HFFc6 (cell line): Measurements from ENCODE around the gene ZNF74. TPM values are rescaled to one million over a fixed set of nuclear protein-coding genes. Genes with fewer than 3 reads are reported as not detected.

Experiments used
- DNase-seq: peaks from one replicate; pipeline ENCODE4 v3.0.0-alpha.2; 2018
- H3K27ac Mint-ChIP-seq: 2 replicates; pipeline ENCODE4 v1.8.0; 2020; ENCODE audit warnings: mild to moderate bottlenecking, mixed read lengths
- H3K27me3 Mint-ChIP-seq: 2 replicates; pipeline ENCODE4 v1.8.0; 2021; ENCODE audit warnings: mild to moderate bottlenecking, moderate library complexity, mixed read lengths; ENCODE audit not compliant: insufficient read depth
- H3K36me3 Mint-ChIP-seq: 2 replicates; pipeline ENCODE4 v1.8.0; 2021; ENCODE audit warnings: low read depth, mixed read lengths
- H3K4me1 Mint-ChIP-seq: 2 replicates; pipeline ENCODE4 v1.8.0; 2020; ENCODE audit warnings: low read depth, mixed read lengths
- H3K4me3 Mint-ChIP-seq: 2 replicates; pipeline ENCODE4 v1.8.0; 2020; ENCODE audit warnings: mild to moderate bottlenecking, moderate library complexity, mixed read lengths
- H3K9me3 Mint-ChIP-seq: 2 replicates; pipeline ENCODE4 v1.8.0; 2020; ENCODE audit warnings: mild to moderate bottlenecking, mixed read lengths
- CTCF ChIP-seq: fragments of 200-600 bp; sonication (generic); IDR thresholded peaks from 2 replicates; pipeline ENCODE4 v1.5.0; 2021; ENCODE audit warnings: antibody characterized with exemption, mild to moderate bottlenecking
- total RNA-seq, 6 experiments: library from RNA; stranded (reverse); fragmentation: NEBNext Ultra II Directional; extraction: Animal tissue kit (Norgen Biotek cat#: 25700); gene quantifications; 2 replicates in 1 of 6; 3 replicates in 5 of 6; pipeline ENCODE4 v1.2.3, GENCODE V29; 2021

Gene ZNF74
- total RNA-seq, 6 experiments from 2014 or later, result 5.1 to 8.1 (median 6.2) TPM

GRCh38 chr22:20403779-20404140, 9.8 kb downstream of the ZNF74 start:
- H3K4me1 Mint-ChIP-seq, result no peaks in the 10 kb centered on the region
- no peak overlapping the region for H3K27ac Mint-ChIP-seq
- no peak for DNase-seq
- H3K27me3 Mint-ChIP-seq, result no peaks in the 10 kb centered on the region
- no peaks in the 10 kb centered on the region for H3K9me3 Mint-ChIP-seq
- no peak for TF ChIP-seq CTCF
- H3K4me3 Mint-ChIP-seq, result no peak overlapping the region
- peaks cover 4% of the 10 kb centered on the region; the same call in 1 of the 2 replicates for H3K36me3 Mint-ChIP-seq

GRCh38 chr22:20404881-20405280, 10.9 kb downstream of the ZNF74 start:
- Mint-ChIP-seq H3K27me3 (no peaks in the 10 kb centered on the region), H3K4me3 (no peak overlapping the region), H3K36me3 (peaks cover 4% of the 10 kb centered on the region; the same call in 1 of the 2 replicates), H3K27ac (no peak overlapping the region), H3K9me3 (no peaks in the 10 kb centered on the region), H3K4me1 (no peaks in the 10 kb centered on the region)
- DNase-seq, result no peak
- no peak for TF ChIP-seq CTCF

- DNase-seq, result no peak
- peaks cover 4% of the 10 kb centered on the region; the same call in 1 of the 2 replicates for H3K36me3 Mint-ChIP-seq
- TF ChIP-seq CTCF, result no peak
- H3K4me3 Mint-ChIP-seq, result no peak overlapping the region
- no peaks in the 10 kb centered on the region; the same call in 1 of the 2 replicates for H3K4me1 Mint-ChIP-seq
- H3K27ac Mint-ChIP-seq, result no peak overlapping the region
- H3K9me3 Mint-ChIP-seq, result no peaks in the 10 kb centered on the region
- no peaks in the 10 kb centered on the region for H3K27me3 Mint-ChIP-seq
These were observed 11.5 kb downstream of the ZNF74 start for GRCh38 chr22:20405291-20405930.

- no peak overlapping the region for H3K4me3 Mint-ChIP-seq
- no peak for TF ChIP-seq CTCF
- no peak overlapping the region for H3K27ac Mint-ChIP-seq
- H3K27me3 Mint-ChIP-seq, result no peaks in the 10 kb centered on the region
- no peaks in the 10 kb centered on the region; the same call in 1 of the 2 replicates for H3K4me1 Mint-ChIP-seq
- no peaks in the 10 kb centered on the region for H3K9me3 Mint-ChIP-seq
- H3K36me3 Mint-ChIP-seq, result peaks cover 4% of the 10 kb centered on the region; the same call in 1 of the 2 replicates
- no peak for DNase-seq
These were observed 12.2 kb downstream of the ZNF74 start for GRCh38 chr22:20405931-20406685.

DNA sequence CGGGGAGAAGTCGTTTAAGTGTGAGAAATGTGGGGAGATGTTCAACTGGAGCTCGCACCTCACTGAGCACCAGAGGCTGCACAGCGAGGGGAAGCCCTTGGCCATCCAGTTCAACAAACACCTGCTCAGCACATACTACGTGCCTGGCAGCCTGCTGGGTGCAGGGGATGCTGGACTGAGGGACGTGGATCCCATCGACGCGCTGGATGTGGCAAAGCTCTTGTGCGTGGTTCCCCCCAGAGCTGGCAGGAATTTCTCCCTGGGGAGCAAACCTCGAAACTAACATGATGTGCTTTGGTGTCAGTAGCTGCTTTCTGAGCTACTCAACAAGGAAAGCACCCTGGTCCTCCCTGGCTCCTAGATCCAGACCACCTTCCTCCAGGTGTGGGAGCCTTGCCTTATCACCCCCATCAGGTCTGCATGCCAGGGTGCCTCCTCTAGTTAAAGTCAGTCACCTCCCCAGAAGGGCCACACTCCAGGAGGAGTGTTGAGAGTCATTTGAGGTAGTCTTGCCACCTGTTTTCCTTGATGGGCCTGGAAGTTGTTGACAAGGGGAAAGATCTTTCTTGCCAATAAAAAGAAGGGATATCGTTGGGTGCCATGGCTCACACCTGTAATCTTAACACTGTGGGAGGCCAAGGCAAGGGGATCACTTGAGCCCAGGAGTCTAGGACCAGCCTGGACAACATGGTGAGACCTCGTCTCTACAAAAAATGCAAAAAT, 12.9 kb downstream of the ZNF74 start:
- no peaks in the 10 kb centered on the region; the same call in 1 of the 2 replicates for H3K4me1 Mint-ChIP-seq
- TF ChIP-seq CTCF, result no peak
- no peak for DNase-seq
- no peak overlapping the region for H3K27ac Mint-ChIP-seq
- H3K27me3 Mint-ChIP-seq, result no peaks in the 10 kb centered on the region
- H3K4me3 Mint-ChIP-seq, result no peak overlapping the region
- H3K9me3 Mint-ChIP-seq, result no peaks in the 10 kb centered on the region
- H3K36me3 Mint-ChIP-seq, result peaks cover 4% of the 10 kb centered on the region; the same call in 1 of the 2 replicates
